Kidney (tissue), 14 donors: ENCODE data around the gene ZIC1. TPM values are rescaled to one million over a fixed set of nuclear protein-coding genes. Genes with fewer than 3 reads are reported as not detected.

Experiments
- DNase-seq, 5 donors: peaks; one replicate each; pipeline ENCODE4 v3.0.0-alpha.2; 2013 to 2020
- FAIRE-seq: peaks from 2 replicates; lab custom pipeline; 2012; peaks lifted over from hg19 to GRCh38; lab: Jason Lieb, UNC
- H3K27ac ChIP-seq, 2 donors: one replicate each; pipeline ENCODE4 v1.7.0; 2013; ENCODE audit warnings: low read depth in 2 of 2, low read length in 2 of 2, inconsistent platforms in 1 of 2
- H3K27me3 ChIP-seq: one replicate; pipeline ENCODE4 v1.7.1; 2013; ENCODE audit warnings: low read length, inconsistent platforms; ENCODE audit not compliant: control insufficient read depth, insufficient read depth
- H3K36me3 ChIP-seq, 3 donors: one replicate each; pipeline versions ENCODE4 v1.7.0 to v1.7.1; 2013; ENCODE audit warnings: low read length in 3 of 3, control low read depth in 1 of 3, inconsistent platforms in 1 of 3; ENCODE audit not compliant: insufficient read depth in 3 of 3, control insufficient read depth in 2 of 3
- H3K4me1 ChIP-seq, 3 donors: one replicate each; pipeline versions ENCODE4 v1.7.0 to v1.7.1; 2013; ENCODE audit warnings: low read length in 3 of 3, inconsistent platforms in 1 of 3, low read depth in 1 of 3; ENCODE audit not compliant: control insufficient read depth in 2 of 3, insufficient read depth in 2 of 3
- H3K4me3 ChIP-seq, 3 donors: one replicate each; pipeline versions ENCODE4 v1.7.0 to v1.8.1; 2013; ENCODE audit warnings: low read length in 3 of 3, control low read depth in 1 of 3, inconsistent platforms in 1 of 3
- H3K9ac ChIP-seq, 3 donors: one replicate each; pipeline versions ENCODE4 v1.7.0 to v1.7.1; 2013; ENCODE audit warnings: low read length in 3 of 3, control low read depth in 1 of 3, inconsistent platforms in 1 of 3
- H3K9me3 ChIP-seq, 3 donors: one replicate each; pipeline versions ENCODE4 v1.7.0 to v1.7.1; 2013; ENCODE audit warnings: low read length in 3 of 3, control low read depth in 1 of 3, inconsistent platforms in 1 of 3; ENCODE audit not compliant: control insufficient read depth in 2 of 3, insufficient read depth in 1 of 3
- intact Hi-C: fragments of 100-400 bp; cut with DNase I; formaldehyde crosslinking; loops from one replicate; pipeline ENCODE4 v1.11.1; 2022
- polyA plus RNA-seq: library from polyadenylated mRNA; stranded (reverse); fragments of 350-450 nt; fragmentation: Illumina TruSeq; extraction: RNeasy Lipid Tissue Mini Kit (QIAGEN cat#74804); gene quantifications from one replicate; pipeline ENCODE4 v1.2.3, GENCODE V29; 2014; ENCODE audit warnings: low read depth, low replicate concordance; ENCODE audit not compliant: insufficient read depth
- total RNA-seq: library from RNA; stranded (reverse); fragmentation: NEBNext Ultra II Directional; extraction: Animal tissue kit (Norgen Biotek cat#: 25700); gene quantifications from one replicate; pipeline ENCODE4 v1.2.1, GENCODE V29; 2021
- TF ChIP-seq, protein P1 (sequence below): IDR thresholded peaks from 3 replicates; pipeline ENCODE4 v1.5.1; 2012; ENCODE audit warnings: mild to moderate bottlenecking, moderate library complexity, borderline replicate concordance; ENCODE audit not compliant: insufficient read depth; ENCODE audit errors: extremely low read depth
- donor health status: control.
- donor health status: control.
- donor health status: control.
- donor health status: control.
- donor health status: control.
- donor health status: DM: yes; HTN: yes; CAD: no.
- donor health status: Normal renal cell carcinoma (clear cell type).

ZIC1 gene
- total and polyA plus RNA-seq, 2 donors from 2014 or later = not detected

DNA sequence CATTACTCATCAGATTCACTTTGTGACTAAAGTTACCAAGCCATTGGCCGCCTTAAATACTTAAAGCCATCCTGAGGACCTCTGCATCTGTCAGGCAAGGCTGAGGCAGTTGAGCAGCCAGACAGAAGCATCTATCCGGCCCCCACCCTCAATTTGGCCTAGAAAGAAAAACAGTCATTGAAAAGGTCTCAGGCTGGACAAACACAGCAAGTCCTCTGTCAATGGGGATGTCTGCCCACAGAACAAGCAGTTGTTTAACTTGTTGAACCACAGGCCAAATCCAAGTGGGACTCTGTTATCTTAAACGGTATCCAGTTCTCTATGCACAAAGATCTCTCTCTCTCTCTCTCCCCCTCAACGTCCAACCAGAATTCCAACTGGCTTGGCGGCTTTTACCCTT lies 5.7 kb upstream of the ZIC1 start:
- TF ChIP-seq, protein P1, sequence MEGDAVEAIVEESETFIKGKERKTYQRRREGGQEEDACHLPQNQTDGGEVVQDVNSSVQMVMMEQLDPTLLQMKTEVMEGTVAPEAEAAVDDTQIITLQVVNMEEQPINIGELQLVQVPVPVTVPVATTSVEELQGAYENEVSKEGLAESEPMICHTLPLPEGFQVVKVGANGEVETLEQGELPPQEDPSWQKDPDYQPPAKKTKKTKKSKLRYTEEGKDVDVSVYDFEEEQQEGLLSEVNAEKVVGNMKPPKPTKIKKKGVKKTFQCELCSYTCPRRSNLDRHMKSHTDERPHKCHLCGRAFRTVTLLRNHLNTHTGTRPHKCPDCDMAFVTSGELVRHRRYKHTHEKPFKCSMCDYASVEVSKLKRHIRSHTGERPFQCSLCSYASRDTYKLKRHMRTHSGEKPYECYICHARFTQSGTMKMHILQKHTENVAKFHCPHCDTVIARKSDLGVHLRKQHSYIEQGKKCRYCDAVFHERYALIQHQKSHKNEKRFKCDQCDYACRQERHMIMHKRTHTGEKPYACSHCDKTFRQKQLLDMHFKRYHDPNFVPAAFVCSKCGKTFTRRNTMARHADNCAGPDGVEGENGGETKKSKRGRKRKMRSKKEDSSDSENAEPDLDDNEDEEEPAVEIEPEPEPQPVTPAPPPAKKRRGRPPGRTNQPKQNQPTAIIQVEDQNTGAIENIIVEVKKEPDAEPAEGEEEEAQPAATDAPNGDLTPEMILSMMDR = no peak
- no peaks in the 10 kb centered on the region for H3K36me3 ChIP-seq
- H3K4me1 ChIP-seq = no peaks in the 10 kb centered on the region
- intact Hi-C loops = no loop called here
- H3K9me3 ChIP-seq = no peaks in the 10 kb centered on the region
- no peak overlapping the region for H3K27ac ChIP-seq
- no peak overlapping the region for H3K9ac ChIP-seq
- FAIRE-seq (no peak), DNase-seq (no peak)
- H3K4me3 ChIP-seq = no peak overlapping the region
- peaks cover 80% of the 10 kb centered on the region for H3K27me3 ChIP-seq

DNA sequence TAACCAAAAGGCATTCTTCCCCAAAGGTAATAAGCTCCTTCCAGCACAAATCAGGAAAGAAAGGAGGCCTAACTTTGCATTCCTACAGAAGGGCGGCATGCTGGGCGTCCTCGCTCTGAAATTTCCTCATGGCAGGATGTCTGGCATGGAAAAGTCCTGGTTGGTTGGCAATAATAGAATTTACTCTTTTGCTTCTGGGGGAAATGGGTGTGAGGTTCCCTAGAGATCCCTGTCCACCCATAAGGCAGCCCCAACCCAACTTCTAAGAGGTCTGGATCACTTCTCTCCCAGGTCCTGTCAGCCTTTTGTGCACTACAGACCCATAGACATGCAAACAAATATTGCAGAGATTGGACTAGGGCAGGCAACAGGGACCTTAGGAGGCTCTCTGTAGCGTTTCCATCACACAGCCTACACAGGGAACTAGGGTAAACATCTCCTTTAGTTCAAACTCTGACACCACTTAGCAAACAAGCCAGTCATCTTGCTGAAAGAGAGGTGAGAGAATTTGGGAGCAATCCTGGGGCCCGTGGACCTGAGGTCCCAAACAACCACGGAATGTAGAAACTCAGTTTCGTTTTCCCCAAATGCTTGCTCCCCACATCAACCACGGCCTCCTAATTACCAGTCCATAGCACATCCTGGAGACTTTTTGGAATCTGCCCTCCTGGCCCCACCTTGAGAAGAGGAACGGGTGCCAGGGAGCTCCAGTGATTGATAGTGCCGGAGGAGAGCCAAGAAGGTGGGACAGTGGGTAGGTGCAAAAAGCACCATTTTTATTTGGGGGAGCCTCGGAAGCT lies 5.0 kb upstream of the ZIC1 start:
- Histone ChIP-seq H3K36me3 (no peaks in the 10 kb centered on the region), H3K27me3 (peaks cover 81% of the 10 kb centered on the region), H3K27ac (no peak overlapping the region), H3K4me1 (no peaks in the 10 kb centered on the region), H3K4me3 (no peak overlapping the region), H3K9me3 (no peaks in the 10 kb centered on the region), H3K9ac (no peak overlapping the region)
- intact Hi-C loops = no loop called here
- TF ChIP-seq, protein P1 = no peak
- FAIRE-seq = no peak
- DNase-seq = no peak

DNA sequence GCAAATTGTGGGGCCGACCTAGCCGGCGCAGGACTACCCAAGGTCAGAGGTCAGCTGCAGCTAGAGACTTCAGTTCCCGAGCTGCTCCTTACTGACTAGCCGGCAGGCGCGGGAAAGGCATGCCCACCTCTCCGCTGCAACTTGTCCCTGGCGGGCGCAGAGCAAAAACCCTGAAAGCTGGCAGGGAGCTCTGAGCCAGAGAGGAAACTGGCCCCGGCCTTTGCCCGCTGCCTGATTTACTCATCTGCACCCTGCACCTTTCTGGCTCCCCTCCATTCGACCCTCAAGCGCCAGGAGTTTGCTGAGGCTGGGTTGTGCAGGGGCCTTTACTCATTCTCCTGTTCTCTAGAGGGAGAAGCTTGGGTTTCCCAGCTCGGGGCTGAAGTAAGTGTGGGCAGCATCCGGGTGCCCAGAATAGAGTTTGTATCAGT lies 4.3 kb upstream of the ZIC1 start:
- Histone ChIP-seq H3K9me3 (no peaks in the 10 kb centered on the region), H3K4me3 (no peak overlapping the region), H3K27me3 (peaks cover 82% of the 10 kb centered on the region), H3K36me3 (no peaks in the 10 kb centered on the region), H3K9ac (no peak overlapping the region), H3K27ac (no peak overlapping the region), H3K4me1 (no peaks in the 10 kb centered on the region)
- DNase-seq = no peak
- intact Hi-C loops = no loop called here
- no peak for FAIRE-seq
- TF ChIP-seq, protein P1 = no peak
